ENCODE data around the gene ARMC5.
A peak's percentile ranks its signal among the peaks of the same experiment; 100 is the strongest.

DNA sequence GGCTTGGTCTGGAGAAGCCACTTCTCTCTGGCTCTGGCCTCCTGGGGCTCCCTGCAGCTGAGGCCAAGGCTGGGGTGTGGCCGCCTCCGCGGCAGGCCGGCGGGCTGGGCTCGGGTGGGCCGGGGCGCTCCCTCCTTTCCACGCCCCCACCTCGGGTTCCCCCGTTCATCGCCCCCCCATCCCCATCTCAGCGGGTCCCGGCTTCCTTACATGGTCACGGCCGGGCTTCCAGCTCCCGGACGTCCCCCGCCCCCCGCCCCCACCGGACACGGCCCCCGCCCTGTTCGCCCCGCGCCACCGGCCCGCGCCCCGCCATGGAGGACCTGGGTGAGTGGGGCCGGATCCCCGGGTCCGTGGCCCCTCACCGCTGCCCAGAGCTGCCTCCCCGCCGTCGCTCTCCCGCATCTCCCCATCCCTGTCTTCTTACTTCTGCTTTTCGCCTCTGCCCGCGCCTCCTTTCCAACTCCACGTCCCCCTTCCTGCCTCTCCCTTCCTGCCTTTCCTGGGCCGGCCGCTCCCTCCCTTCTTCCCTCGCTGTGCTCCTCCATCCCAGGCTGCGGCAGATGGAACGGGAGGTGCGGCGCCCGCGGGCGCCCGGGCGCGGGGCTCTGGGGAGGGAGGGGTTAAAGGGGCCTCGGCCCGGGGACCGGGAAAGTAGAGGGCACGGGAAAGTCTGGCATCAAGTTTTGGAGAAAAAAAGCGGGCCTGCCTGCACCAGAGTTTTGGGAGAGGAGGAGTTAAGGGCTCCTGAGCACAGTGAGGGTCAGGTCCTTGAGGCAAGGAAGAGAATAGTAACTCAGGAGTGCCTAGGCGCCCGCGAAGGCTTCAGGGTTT, 12.8 kb downstream of the ARMC5 start, which contains the start of gene TGFB1I1:
- TF ChIP-seq, protein P1, sequence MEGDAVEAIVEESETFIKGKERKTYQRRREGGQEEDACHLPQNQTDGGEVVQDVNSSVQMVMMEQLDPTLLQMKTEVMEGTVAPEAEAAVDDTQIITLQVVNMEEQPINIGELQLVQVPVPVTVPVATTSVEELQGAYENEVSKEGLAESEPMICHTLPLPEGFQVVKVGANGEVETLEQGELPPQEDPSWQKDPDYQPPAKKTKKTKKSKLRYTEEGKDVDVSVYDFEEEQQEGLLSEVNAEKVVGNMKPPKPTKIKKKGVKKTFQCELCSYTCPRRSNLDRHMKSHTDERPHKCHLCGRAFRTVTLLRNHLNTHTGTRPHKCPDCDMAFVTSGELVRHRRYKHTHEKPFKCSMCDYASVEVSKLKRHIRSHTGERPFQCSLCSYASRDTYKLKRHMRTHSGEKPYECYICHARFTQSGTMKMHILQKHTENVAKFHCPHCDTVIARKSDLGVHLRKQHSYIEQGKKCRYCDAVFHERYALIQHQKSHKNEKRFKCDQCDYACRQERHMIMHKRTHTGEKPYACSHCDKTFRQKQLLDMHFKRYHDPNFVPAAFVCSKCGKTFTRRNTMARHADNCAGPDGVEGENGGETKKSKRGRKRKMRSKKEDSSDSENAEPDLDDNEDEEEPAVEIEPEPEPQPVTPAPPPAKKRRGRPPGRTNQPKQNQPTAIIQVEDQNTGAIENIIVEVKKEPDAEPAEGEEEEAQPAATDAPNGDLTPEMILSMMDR (IDR thresholded peaks at IDR 0.05): no peak
- TF ChIP-seq POLR2A (IDR thresholded peaks at IDR 0.05; ENCODE audit: low read depth) (no peak), EP300 (IDR thresholded peaks at IDR 0.05) (no peak), POLR2AphosphoS5 (IDR thresholded peaks at IDR 0.05) (peak; percentile 50 to 84)

All from esophagus muscularis mucosa (tissue), 4 donors.